Measurements from ENCODE around the gene LACC1.
A peak's percentile ranks its signal among the peaks of the same experiment; 100 is the strongest.

Gene LACC1

GRCh38 chr13:43894438-43894837 is 14.7 kb downstream of the LACC1 start:
- DNase-seq: no peak

- no peak for DNase-seq
These were observed 16.2 kb downstream of the LACC1 start for GRCh38 chr13:43895940-43896339.

GRCh38 chr13:43905435-43906031 is 25.8 kb downstream of the LACC1 start:
- peak; percentile 36 to 75 for DNase-seq

DNA sequence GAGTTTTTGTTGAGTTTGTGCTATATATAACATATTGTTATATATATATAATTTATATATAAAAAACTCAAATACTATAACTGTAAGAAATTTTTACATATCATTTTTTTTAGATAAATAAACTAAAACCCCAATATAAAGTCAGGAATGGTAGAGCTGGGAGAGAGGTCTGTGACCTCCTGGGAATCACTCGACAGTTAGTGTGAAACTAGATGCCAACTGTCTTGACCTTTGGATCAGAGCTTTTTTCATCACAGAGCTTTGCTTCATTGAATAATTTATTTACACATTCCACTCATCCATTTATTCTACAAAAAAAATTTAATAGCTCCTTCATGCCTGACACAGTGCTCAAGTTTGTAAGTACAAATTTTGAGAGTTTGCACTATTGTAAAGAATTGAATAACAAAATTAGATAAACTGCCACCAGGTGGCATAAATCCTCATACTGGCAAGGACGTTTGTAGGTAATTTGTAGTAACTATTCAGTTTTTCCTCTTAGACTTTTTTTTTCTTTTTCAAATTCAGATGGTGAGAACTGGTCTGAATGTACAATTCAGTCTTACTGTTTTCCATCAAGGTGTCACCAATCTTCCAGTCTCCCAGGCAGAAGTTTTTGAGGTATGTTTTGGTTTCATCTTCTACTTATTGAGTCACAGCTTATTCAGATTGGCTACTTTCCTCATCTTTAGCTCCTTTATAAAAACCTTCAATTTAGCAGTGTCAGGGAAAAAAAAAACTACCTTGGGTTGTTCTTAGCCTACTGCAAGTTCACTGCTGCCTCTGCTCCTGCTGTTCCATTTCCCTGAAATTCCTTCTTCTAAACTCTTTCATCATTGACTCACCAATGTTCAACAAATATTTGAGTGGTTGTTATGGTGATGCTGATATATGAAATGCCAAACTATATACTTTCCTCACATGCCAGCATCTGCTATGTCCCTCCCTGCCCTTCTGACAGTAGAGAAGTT is 28.7 kb downstream of the LACC1 start:
- peak in 1 of 2 donors; percentile 44 for DNase-seq

- no peak for DNase-seq
These were observed 31.2 kb downstream of the LACC1 start for GRCh38 chr13:43910856-43911255.

DNA sequence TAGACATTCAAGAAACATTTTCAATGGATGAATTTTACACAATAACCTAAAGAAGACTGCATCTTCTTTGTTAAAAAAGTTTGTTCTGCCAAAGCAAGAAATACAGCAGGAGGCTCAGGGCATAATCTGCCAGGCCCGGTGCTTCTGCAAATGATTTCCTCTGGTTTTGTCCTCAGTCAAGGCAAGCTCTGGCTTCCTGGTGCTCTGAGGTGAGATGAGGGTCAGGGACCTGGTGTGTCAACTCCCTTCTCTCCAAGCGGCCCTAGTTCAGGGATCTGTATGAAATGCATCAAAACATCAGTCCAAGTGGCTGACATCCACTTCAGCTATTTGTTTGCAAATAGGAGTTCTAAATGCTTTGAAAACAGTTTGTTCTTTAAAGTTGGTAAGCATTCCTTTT is 31.6 kb downstream of the LACC1 start:
- DNase-seq: no peak

GRCh38 chr13:43911871-43912270 is 32.2 kb downstream of the LACC1 start:
- no peak for DNase-seq

GRCh38 chr13:43915451-43915850 is 35.7 kb downstream of the LACC1 start:
- no peak for DNase-seq

- no peak for DNase-seq
These were observed 37.1 kb downstream of the LACC1 start for GRCh38 chr13:43916828-43917227.

GRCh38 chr13:43918636-43919035 is 38.9 kb downstream of the LACC1 start:
- no peak for DNase-seq

- DNase-seq: no peak
These were observed 41.4 kb downstream of the LACC1 start for GRCh38 chr13:43920965-43921674.

GRCh38 chr13:43924549-43925245 is 45.0 kb downstream of the LACC1 start:
- peak in 1 of 2 donors; percentile 5 for DNase-seq

DNA sequence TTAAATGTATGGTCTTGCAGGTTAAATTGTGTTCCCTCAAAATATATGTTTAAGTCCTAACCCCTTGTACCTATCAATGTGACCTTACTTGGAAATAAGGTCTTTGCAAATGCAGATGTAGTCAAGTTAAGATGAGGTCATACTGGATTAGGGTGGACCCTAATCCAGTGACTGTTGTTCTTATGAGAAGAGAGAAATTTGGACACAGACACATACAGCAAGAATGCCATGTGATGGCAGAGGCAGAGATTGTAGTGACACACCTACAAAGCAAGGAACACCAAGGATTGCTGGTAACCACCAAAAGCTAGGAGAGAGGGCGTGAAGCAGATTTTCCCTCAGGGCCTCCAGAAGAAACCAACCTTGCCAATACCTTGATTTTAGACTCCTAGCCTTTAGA is 50.2 kb downstream of the LACC1 start:
- no peak for DNase-seq

DNA sequence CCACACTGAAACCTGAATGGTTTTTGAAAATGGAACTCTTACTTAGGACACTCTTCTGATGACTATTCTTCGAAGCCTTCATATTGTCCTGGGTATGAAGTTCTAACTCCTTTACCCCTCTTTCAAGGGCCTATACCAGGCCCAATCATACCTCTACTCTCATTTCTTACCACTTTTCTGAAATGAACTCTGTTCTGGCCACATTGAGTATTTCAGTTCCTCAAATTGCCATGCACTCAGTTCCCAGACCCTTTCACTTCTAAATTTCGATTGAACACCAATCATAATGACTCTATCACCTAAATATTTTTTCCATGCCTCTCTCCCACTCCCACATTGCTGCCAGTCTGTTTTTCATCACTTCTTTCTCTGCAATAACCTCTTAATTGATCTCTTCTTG is 53.7 kb downstream of the LACC1 start:
- no peak for DNase-seq

- DNase-seq: no peak
These were observed 54.6 kb downstream of the LACC1 start for GRCh38 chr13:43934273-43934672.

GRCh38 chr13:43935878-43936277 is 56.2 kb downstream of the LACC1 start:
- DNase-seq: no peak

GRCh38 chr13:43936647-43937046 is 56.9 kb downstream of the LACC1 start:
- DNase-seq: no peak

DNA sequence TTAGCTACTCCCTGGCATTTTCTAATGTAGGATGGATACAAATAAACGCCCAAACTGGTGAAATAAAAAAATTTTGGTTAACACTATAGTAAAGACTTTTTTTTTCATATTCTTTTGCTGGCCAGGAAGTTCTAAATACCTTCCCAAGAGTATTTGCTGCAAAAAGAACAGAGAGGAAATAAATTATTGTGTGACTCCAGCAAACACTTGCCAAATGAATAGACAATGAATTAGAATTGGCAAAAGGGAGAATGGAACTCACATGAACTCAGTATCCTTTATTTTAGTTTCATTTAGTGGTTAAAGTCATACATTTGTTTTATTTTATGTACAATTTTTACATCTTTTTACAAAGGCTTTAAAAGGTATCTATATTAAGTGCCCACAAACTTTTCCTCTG is 58.1 kb downstream of the LACC1 start:
- no peak for DNase-seq

DNA sequence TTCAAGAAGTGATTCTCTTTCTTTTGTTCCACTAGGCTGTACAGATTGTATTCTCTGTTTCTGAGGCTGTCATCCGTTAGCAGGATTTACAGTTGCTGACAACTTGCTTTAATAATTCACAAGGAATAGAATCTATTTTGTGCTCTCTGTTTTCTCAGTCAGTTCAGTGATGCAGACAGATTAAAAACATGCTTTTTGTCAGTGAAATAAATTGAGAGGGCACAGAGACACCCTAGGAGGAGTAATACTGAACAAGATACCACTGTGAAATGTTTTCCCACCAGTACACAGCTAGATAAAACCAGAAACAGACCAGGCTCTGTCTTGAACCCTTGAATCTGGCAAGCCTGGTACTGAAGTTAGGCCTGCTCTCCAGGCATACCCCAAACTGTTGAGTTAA is 58.7 kb downstream of the LACC1 start:
- no peak for DNase-seq

DNA sequence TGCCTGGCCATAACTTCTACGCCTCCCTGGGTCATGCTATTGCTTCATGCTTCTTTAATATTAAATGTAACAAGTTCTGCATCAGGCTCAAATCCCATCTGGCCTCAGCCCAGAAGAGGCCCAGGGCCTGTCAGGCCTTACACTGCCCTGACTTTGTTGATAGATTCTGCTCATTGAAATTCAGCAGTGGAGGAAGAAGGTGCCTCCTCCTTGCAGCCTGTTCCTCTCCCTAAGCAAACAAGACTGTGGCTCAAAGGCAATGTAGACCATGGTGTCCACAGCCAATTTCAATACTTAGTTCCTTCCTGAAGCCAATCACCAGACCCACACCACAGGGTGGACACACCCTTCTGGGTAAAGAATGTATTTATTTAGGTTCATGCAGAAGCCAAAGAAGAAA is 59.4 kb downstream of the LACC1 start:
- no peak for DNase-seq

- DNase-seq: no peak
These were observed 62.6 kb downstream of the LACC1 start for GRCh38 chr13:43942286-43942685.
